GM12891 (cell line): ENCODE measurements around the gene RPS6KA6.

Experiments used
- PAX5 ChIP-seq: IDR thresholded peaks from 2 replicates; pipeline ENCODE4 v1.6.1; 2011; ENCODE audit warnings: low read length, moderate library complexity, mild to moderate bottlenecking; ENCODE audit not compliant: insufficient read depth, severe bottlenecking
- POLR2A ChIP-seq: IDR thresholded peaks from 2 replicates; pipeline ENCODE4 v1.6.1; 2011; ENCODE audit warnings: low read depth, low read length, control low read depth
- POLR2AphosphoS5 ChIP-seq: IDR thresholded peaks from 2 replicates; pipeline ENCODE4 v1.6.1; 2011; ENCODE audit warnings: low read depth, low read length, control low read depth
- TAF1 ChIP-seq: IDR thresholded peaks from 2 replicates; pipeline ENCODE4 v1.6.1; 2011; ENCODE audit warnings: low read depth, low read length, control low read depth

DNA sequence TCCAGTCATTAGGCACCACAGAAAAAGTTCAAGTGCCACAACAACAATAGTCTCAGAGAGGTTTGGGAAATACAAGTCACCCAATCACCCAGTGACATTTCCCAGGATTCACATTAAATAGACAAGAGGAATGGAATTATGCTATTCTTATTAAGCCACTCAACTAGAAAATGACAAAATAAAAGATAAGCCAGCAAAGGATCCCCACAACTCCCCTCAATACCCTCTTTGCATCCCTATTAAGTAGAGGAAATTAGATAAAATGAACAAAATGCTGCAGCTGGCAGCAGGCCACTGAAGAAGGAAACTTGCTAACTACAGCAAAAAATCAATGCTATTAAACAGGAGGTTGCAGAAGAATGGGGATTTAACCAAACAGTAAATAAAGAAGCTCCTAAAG, 35.3 kb upstream of the RPS6KA6 start:
- TF ChIP-seq POLR2A (no peak), POLR2AphosphoS5 (no peak), TAF1 (no peak), PAX5 (no peak)
